H9 (cell line): ENCODE results near the gene GGCT. TPM values are rescaled to one million over a fixed set of nuclear protein-coding genes. Genes with fewer than 3 reads are reported as not detected.

ENCODE experiments used
- DNase-seq: peaks from one replicate; pipeline ENCODE4 v3.0.0-alpha.2; 2017
- H2AFZ ChIP-seq: one replicate; pipeline ENCODE4 v1.6.1; 2013; ENCODE audit warnings: mild to moderate bottlenecking, low read length, control low read depth, moderate library complexity
- H2AK5ac ChIP-seq: 2 replicates; pipeline ENCODE4 v1.6.1; 2013; ENCODE audit warnings: low read length, control low read depth, mixed read lengths; ENCODE audit not compliant: insufficient read length
- H2BK120ac ChIP-seq: one replicate; pipeline ENCODE4 v1.6.1; 2013; ENCODE audit warnings: low read depth, mild to moderate bottlenecking, low read length, control low read depth, inconsistent platforms; ENCODE audit not compliant: poor library complexity, severe bottlenecking
- H2BK12ac ChIP-seq: 2 replicates; pipeline ENCODE4 v1.6.1; 2013; ENCODE audit warnings: low read length, control low read depth, mixed read lengths, low read depth; ENCODE audit not compliant: insufficient read length
- H2BK15ac ChIP-seq: 2 replicates; pipeline ENCODE4 v1.6.1; 2013; ENCODE audit warnings: low read depth, low read length, control low read depth
- H2BK20ac ChIP-seq: one replicate; pipeline ENCODE4 v1.6.1; 2013; ENCODE audit warnings: low read depth, mild to moderate bottlenecking, low read length, control low read depth, inconsistent platforms; ENCODE audit not compliant: poor library complexity, severe bottlenecking
- H2BK5ac ChIP-seq: 2 replicates; pipeline ENCODE4 v1.6.1; 2013; ENCODE audit warnings: low read length, control low read depth, mixed read lengths; ENCODE audit not compliant: insufficient read length
- H3K14ac ChIP-seq: 2 replicates; pipeline ENCODE4 v1.6.1; 2013; ENCODE audit warnings: low read length, control low read depth; ENCODE audit not compliant: insufficient read depth
- H3K18ac ChIP-seq: 2 replicates; pipeline ENCODE4 v1.6.1; 2013; ENCODE audit warnings: low read depth, mild to moderate bottlenecking, mixed read lengths, low read length, control low read depth; ENCODE audit not compliant: insufficient read length
- H3K23ac ChIP-seq: 2 replicates; pipeline ENCODE4 v1.6.1; 2013; ENCODE audit warnings: low read length, control low read depth, mixed read lengths, low read depth; ENCODE audit not compliant: insufficient read length
- H3K23me2 ChIP-seq: 2 replicates; pipeline ENCODE4 v1.6.1; 2013; ENCODE audit warnings: low read depth, mild to moderate bottlenecking, mixed read lengths, low read length, control low read depth; ENCODE audit not compliant: insufficient read length, poor library complexity, severe bottlenecking
- H3K27ac ChIP-seq: 2 replicates; pipeline ENCODE4 v1.5.1; 2013; ENCODE audit warnings: low read length, control low read depth, mixed read lengths, low read depth; ENCODE audit not compliant: insufficient read length
- H3K27me3 ChIP-seq: 2 replicates; pipeline ENCODE4 v1.6.1; 2013; ENCODE audit warnings: low read length, control low read depth, inconsistent platforms; ENCODE audit not compliant: insufficient read depth
- H3K4ac ChIP-seq: 2 replicates; pipeline ENCODE4 v1.6.1; 2013; ENCODE audit warnings: low read depth, mild to moderate bottlenecking, control low read depth, inconsistent platforms, low read length, moderate library complexity
- H3K4me1 ChIP-seq: 2 replicates; pipeline ENCODE4 v1.6.1; 2013; ENCODE audit warnings: low read length, control low read depth, inconsistent platforms; ENCODE audit not compliant: insufficient read depth
- H3K4me2 ChIP-seq: 2 replicates; pipeline ENCODE4 v1.6.1; 2013; ENCODE audit warnings: low read length, control low read depth, mixed read lengths; ENCODE audit not compliant: insufficient read length, insufficient read depth
- H3K56ac ChIP-seq: 2 replicates; pipeline ENCODE4 v1.6.1; 2013; ENCODE audit warnings: low read depth, mild to moderate bottlenecking, mixed read lengths, low read length, control low read depth; ENCODE audit not compliant: insufficient read length
- H3K79me1 ChIP-seq: 2 replicates; pipeline ENCODE4 v1.6.1; 2013; ENCODE audit warnings: low read depth, mild to moderate bottlenecking, moderate library complexity, low read length, control low read depth, inconsistent platforms; ENCODE audit not compliant: insufficient read depth, poor library complexity, severe bottlenecking
- H3K79me2 ChIP-seq: 2 replicates; pipeline ENCODE4 v1.6.1; 2013; ENCODE audit warnings: low read length, control low read depth, inconsistent platforms; ENCODE audit not compliant: insufficient read depth
- H3K9ac ChIP-seq: 2 replicates; pipeline ENCODE4 v1.6.1; 2013; ENCODE audit warnings: low read length, control low read depth, mixed read lengths; ENCODE audit not compliant: insufficient read length; ENCODE audit errors: extremely low read depth
- H3K9me3 ChIP-seq: one replicate; pipeline ENCODE4 v1.6.1; 2013; ENCODE audit warnings: low read depth, low read length, inconsistent platforms; ENCODE audit not compliant: control insufficient read depth
- H3T11ph ChIP-seq: one replicate; pipeline ENCODE4 v1.6.1; 2013; ENCODE audit warnings: mild to moderate bottlenecking, low read length, control low read depth, inconsistent platforms
- H4K20me1 ChIP-seq: one replicate; pipeline ENCODE4 v1.6.1; 2013; ENCODE audit not compliant: control insufficient read depth, insufficient read length, insufficient read depth
- H4K5ac ChIP-seq: 2 replicates; pipeline ENCODE4 v1.6.1; 2013; ENCODE audit warnings: low read depth, mild to moderate bottlenecking, mixed read lengths, low read length, control low read depth; ENCODE audit not compliant: insufficient read length
- H4K8ac ChIP-seq: replicated peaks from 2 replicates; pipeline ENCODE4 v1.6.1; 2013; ENCODE audit warnings: low read length, control low read depth, mixed read lengths, low read depth; ENCODE audit not compliant: insufficient read length
- H4K91ac ChIP-seq: 2 replicates; pipeline ENCODE4 v1.6.1; 2013; ENCODE audit warnings: low read depth, mild to moderate bottlenecking, moderate library complexity, mixed read lengths, low read length, control low read depth; ENCODE audit not compliant: insufficient read length
- H3K27ac Mint-ChIP-seq, 3 experiments: 2 replicates in 2 of 3; 3 replicates in 1 of 3; pipeline ENCODE4 v1.8.0; 2020 to 2021; ENCODE audit warnings: mixed read lengths in 3 of 3, mild to moderate bottlenecking in 1 of 3, moderate library complexity in 1 of 3
- H3K27me3 Mint-ChIP-seq: 2 replicates; pipeline ENCODE4 v1.8.0; 2021; ENCODE audit warnings: low read depth, mild to moderate bottlenecking, moderate library complexity, mixed read lengths
- H3K36me3 Mint-ChIP-seq, 3 experiments: 2 replicates in 2 of 3; 3 replicates in 1 of 3; pipeline ENCODE4 v1.8.0; 2020 to 2021; ENCODE audit warnings: low read depth in 3 of 3, mixed read lengths in 3 of 3; ENCODE audit not compliant: insufficient read depth in 1 of 3
- H3K4me1 Mint-ChIP-seq, 2 experiments: 2 replicates each; pipeline ENCODE4 v1.8.0; 2020; ENCODE audit warnings: mixed read lengths in 2 of 2
- H3K4me3 Mint-ChIP-seq, 2 experiments: 2 replicates in 1 of 2; 3 replicates in 1 of 2; pipeline ENCODE4 v1.8.0; 2020 to 2021; ENCODE audit warnings: mild to moderate bottlenecking in 2 of 2, mixed read lengths in 2 of 2, moderate library complexity in 1 of 2
- H3K9me3 Mint-ChIP-seq, 2 experiments: 2 replicates in 1 of 2; 3 replicates in 1 of 2; pipeline ENCODE4 v1.8.0; 2020; ENCODE audit warnings: mild to moderate bottlenecking in 2 of 2, mixed read lengths in 2 of 2, moderate library complexity in 1 of 2
- CTCF ChIP-seq: fragments of 200-600 bp; sonication (generic); conservative IDR thresholded peaks from 3 replicates; pipeline ENCODE4 v1.8.0; 2021; ENCODE audit warnings: antibody characterized with exemption, mild to moderate bottlenecking
- WGBS: extraction: QIAGEN DNeasy Blood & Tissue Kit; methylation state at CpG from one replicate; pipeline ENCODE4 v1.1.7; 2013; ENCODE audit warnings: missing lambda C conversion rate, low lambda C conversion rate, mixed read lengths; ENCODE audit not compliant: insufficient read length; ENCODE audit errors: extremely low coverage; 5-methylcytosine and 5-hydroxymethylcytosine counted together
- total RNA-seq: library from RNA; stranded (reverse); gene quantifications from 2 replicates; pipeline ENCODE4 v1.2.1, GENCODE V29; 2021

Gene GGCT
- total RNA-seq, 1 experiment from 2014 or later, result 84.9 TPM

DNA sequence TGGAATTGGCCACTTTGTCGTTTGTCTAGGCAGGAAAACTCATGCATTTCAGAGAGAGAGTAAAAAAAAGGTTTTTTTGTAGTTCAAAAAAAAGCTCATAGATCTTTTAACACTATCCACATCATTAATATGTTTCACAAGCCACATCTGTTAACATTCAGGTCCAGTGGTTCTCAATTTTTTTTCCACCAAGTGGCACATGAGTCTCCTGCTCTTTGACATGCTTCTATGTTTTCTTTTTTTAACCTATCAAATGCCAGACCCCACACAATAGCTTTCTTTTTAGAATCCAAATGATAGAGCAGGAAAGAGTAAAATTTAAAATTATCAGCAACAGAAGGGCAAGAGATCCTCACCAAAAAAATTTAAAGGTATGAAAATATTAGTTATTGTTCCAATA is 46.3 kb downstream of the GGCT start:
- Mint-ChIP-seq H3K27ac (no peak overlapping the region), H3K36me3 (peaks cover 2 to 6% (median 5%) of the 10 kb centered on the region in 3 experiments; a peak in 5 of 7 replicates), H3K4me1 (peaks cover 5 to 13% of the 10 kb centered on the region in 2 experiments; a peak in 3 of 4 replicates), H3K4me3 (no peak overlapping the region), H3K9me3 (no peaks in the 10 kb centered on the region; a peak in 1 of 5 replicates), H3K27me3 (no peaks in the 10 kb centered on the region)
- Histone ChIP-seq H4K20me1 (no peaks in the 10 kb centered on the region), H4K91ac (no peak overlapping the region), H3K79me1 (no peaks in the 10 kb centered on the region), H4K5ac (no peak overlapping the region), H3K4me1 (no peaks in the 10 kb centered on the region), H2BK120ac (no peak overlapping the region), H3K18ac (no peak overlapping the region), H3K27me3 (no peaks in the 10 kb centered on the region), H3K14ac (no peak overlapping the region), H3K79me2 (no peaks in the 10 kb centered on the region), H3K4me2 (no peak overlapping the region), H2BK15ac (no peak overlapping the region), H2BK5ac (no peak overlapping the region), H4K8ac (no peak overlapping the region), H3K9me3 (no peaks in the 10 kb centered on the region), H3K9ac (no peak overlapping the region), H3K23ac (no peak overlapping the region), H2AFZ (no peak overlapping the region), H2BK12ac (no peak overlapping the region), H3K56ac (no peak overlapping the region), H2BK20ac (no peak overlapping the region), H2AK5ac (no peak overlapping the region), H3K4ac (no peak overlapping the region), H3K27ac (no peak overlapping the region), H3K23me2 (no peaks in the 10 kb centered on the region), H3T11ph (no peak overlapping the region)
- no CpG with 5 or more reads among the region's 1 CpG for WGBS
- TF ChIP-seq CTCF, result no peak
- DNase-seq, result no peak
